PC-9 (cell line): ENCODE measurements around the gene SLC5A9.

ENCODE experiments used
- CTCF ChIP-seq: fragments of 200-600 bp; sonication (generic); conservative IDR thresholded peaks from 2 replicates; pipeline ENCODE4 v1.6.1; 2017; ENCODE audit warnings: mixed run types, antibody characterized with exemption, mild to moderate bottlenecking, moderate library complexity
- EZH2 ChIP-seq: fragments of 200-600 bp; sonication (generic); IDR thresholded peaks from 2 replicates; pipeline ENCODE4 v1.8.0; 2017; ENCODE audit warnings: antibody characterized with exemption, low read depth

GRCh38 chr1:48215889-48216288 lies 6.6 kb upstream of the SLC5A9 start:
- TF ChIP-seq CTCF (no peak), EZH2 (no peak)
